Trophoblast cell (in vitro differentiated cells and primary cell): ENCODE measurements around the gene TMIGD1.

ENCODE experiments used
- DNase-seq, 2 donors: peaks; one replicate each; pipeline ENCODE4 v3.0.0-alpha.2; 2016
- H2AFZ ChIP-seq: 2 replicates; pipeline ENCODE4 v1.6.1; 2013; ENCODE audit warnings: low read length, moderate library complexity, mild to moderate bottlenecking; ENCODE audit not compliant: insufficient read depth, poor library complexity
- H2AK5ac ChIP-seq: 2 replicates; pipeline ENCODE4 v1.6.1; 2013; ENCODE audit warnings: mild to moderate bottlenecking, low read length
- H2BK120ac ChIP-seq: 2 replicates; pipeline ENCODE4 v1.6.1; 2013; ENCODE audit warnings: low read length, mild to moderate bottlenecking, moderate library complexity; ENCODE audit not compliant: insufficient read depth, poor library complexity
- H2BK12ac ChIP-seq: 2 replicates; pipeline ENCODE4 v1.6.1; 2013; ENCODE audit warnings: mild to moderate bottlenecking, low read length, moderate library complexity
- H2BK5ac ChIP-seq: 2 replicates; pipeline ENCODE4 v1.6.1; 2013; ENCODE audit warnings: low read length, low read depth, moderate library complexity, mild to moderate bottlenecking; ENCODE audit not compliant: poor library complexity
- H3K14ac ChIP-seq: 2 replicates; pipeline ENCODE4 v1.6.1; 2013; ENCODE audit warnings: mild to moderate bottlenecking, low read length
- H3K18ac ChIP-seq: 2 replicates; pipeline ENCODE4 v1.6.1; 2013; ENCODE audit warnings: mild to moderate bottlenecking, low read length
- H3K23ac ChIP-seq: 2 replicates; pipeline ENCODE4 v1.6.1; 2013; ENCODE audit warnings: low read length
- H3K27ac ChIP-seq: 2 replicates; pipeline ENCODE4 v1.5.1; 2013; ENCODE audit warnings: low read depth, mild to moderate bottlenecking, inconsistent platforms, low read length, moderate library complexity
- H3K27me3 ChIP-seq: 2 replicates; pipeline ENCODE4 v1.6.1; 2013; ENCODE audit warnings: inconsistent platforms, mild to moderate bottlenecking, low read length, moderate library complexity; ENCODE audit not compliant: insufficient read depth
- H3K36me3 ChIP-seq, 2 experiments: 1 replicate in 1 of 2; 2 replicates in 1 of 2; pipeline ENCODE4 v1.6.1; 2013; ENCODE audit warnings: low read length in 2 of 2, mild to moderate bottlenecking in 2 of 2, moderate library complexity in 1 of 2; ENCODE audit not compliant: insufficient read depth in 2 of 2, control insufficient read depth in 1 of 2
- H3K4ac ChIP-seq: 2 replicates; pipeline ENCODE4 v1.6.1; 2013; ENCODE audit warnings: low read depth, mild to moderate bottlenecking, low read length, moderate library complexity
- H3K4me1 ChIP-seq, 2 experiments: 1 replicate in 1 of 2; 2 replicates in 1 of 2; pipeline ENCODE4 v1.6.1; 2013; ENCODE audit warnings: low read length in 2 of 2, mild to moderate bottlenecking in 2 of 2, moderate library complexity in 1 of 2; ENCODE audit not compliant: insufficient read depth in 2 of 2, control insufficient read depth in 1 of 2
- H3K4me2 ChIP-seq: 2 replicates; pipeline ENCODE4 v1.6.1; 2013; ENCODE audit warnings: inconsistent platforms, mild to moderate bottlenecking, low read length, moderate library complexity
- H3K4me3 ChIP-seq: 2 replicates; pipeline ENCODE4 v1.5.1; 2013; ENCODE audit warnings: mild to moderate bottlenecking, low read depth, low read length, inconsistent platforms
- H3K79me1 ChIP-seq: one replicate; pipeline ENCODE4 v1.6.1; 2013; ENCODE audit warnings: low read length
- H3K79me2 ChIP-seq: 2 replicates; pipeline ENCODE4 v1.6.1; 2013; ENCODE audit warnings: low read length, mild to moderate bottlenecking; ENCODE audit not compliant: control insufficient read depth, insufficient read depth, poor library complexity
- H3K9ac ChIP-seq: 2 replicates; pipeline ENCODE4 v1.6.1; 2013; ENCODE audit warnings: mild to moderate bottlenecking, low read length
- H3K9me3 ChIP-seq: 2 replicates; pipeline ENCODE4 v1.6.1; 2013; ENCODE audit warnings: low read depth, mild to moderate bottlenecking, control low read depth, inconsistent platforms, low read length; ENCODE audit not compliant: insufficient read depth
- H4K12ac ChIP-seq: 2 replicates; pipeline ENCODE4 v1.6.1; 2013; ENCODE audit warnings: low read depth, mild to moderate bottlenecking, low read length, moderate library complexity
- H4K8ac ChIP-seq: 2 replicates; pipeline ENCODE4 v1.6.1; 2013; ENCODE audit warnings: low read depth, mild to moderate bottlenecking, low read length, moderate library complexity
- H4K91ac ChIP-seq: one replicate; pipeline ENCODE4 v1.6.1; 2013; ENCODE audit warnings: low read depth, mild to moderate bottlenecking, low read length, moderate library complexity
- WGBS: extraction: QIAGEN DNeasy Blood & Tissue Kit; methylation state at CpG from one replicate; pipeline ENCODE4 v1.1.7; 2013; ENCODE audit warnings: missing lambda C conversion rate; ENCODE audit not compliant: insufficient read length, insufficient coverage; ENCODE audit errors: extremely low coverage; 5-methylcytosine and 5-hydroxymethylcytosine counted together

Gene TMIGD1

GRCh38 chr17:30361766-30362279 lies 28.0 kb upstream of the TMIGD1 start:
- Histone ChIP-seq H2BK5ac (no peak overlapping the region), H4K12ac (no peak overlapping the region), H3K14ac (no peak overlapping the region), H3K4me1 (no peaks in the 10 kb centered on the region), H4K91ac (no peak overlapping the region), H3K18ac (no peak overlapping the region), H3K4me3 (no peak overlapping the region), H3K79me2 (no peaks in the 10 kb centered on the region), H3K27me3 (no peaks in the 10 kb centered on the region), H2BK12ac (no peak overlapping the region), H3K9me3 (peaks cover 5% of the 10 kb centered on the region), H3K4me2 (no peak overlapping the region), H3K36me3 (no peaks in the 10 kb centered on the region), H3K4ac (no peak overlapping the region), H3K79me1 (no peaks in the 10 kb centered on the region), H2AK5ac (no peak overlapping the region), H3K23ac (no peak overlapping the region), H4K8ac (no peak overlapping the region), H3K9ac (no peak overlapping the region), H2BK120ac (no peak overlapping the region), H3K27ac (no peak overlapping the region), H2AFZ (no peak overlapping the region)
- no peak for DNase-seq
- no CpG with 5 or more reads among the region's 4 CpGs for WGBS

- H3K36me3 ChIP-seq = no peaks in the 10 kb centered on the region
- H3K4me3 ChIP-seq = no peak overlapping the region
- no peaks in the 10 kb centered on the region for H3K27me3 ChIP-seq
- no peak overlapping the region for H2BK120ac ChIP-seq
- no peak overlapping the region for H4K8ac ChIP-seq
- H3K9ac ChIP-seq = no peak overlapping the region
- no peak overlapping the region for H2AK5ac ChIP-seq
- H3K4ac ChIP-seq = no peak overlapping the region
- H3K23ac ChIP-seq = no peak overlapping the region
- H2BK12ac ChIP-seq = no peak overlapping the region
- no peak overlapping the region for H3K27ac ChIP-seq
- no peak overlapping the region for H3K18ac ChIP-seq
- no peak for DNase-seq
- no peak overlapping the region for H4K12ac ChIP-seq
- no peaks in the 10 kb centered on the region for H3K79me2 ChIP-seq
- no peak overlapping the region for H3K14ac ChIP-seq
- WGBS = 100% methylated on average over 1 of the region's 8 CpGs
- H3K9me3 ChIP-seq = peaks cover 5% of the 10 kb centered on the region
- H2AFZ ChIP-seq = no peak overlapping the region
- H2BK5ac ChIP-seq = no peak overlapping the region
- no peaks in the 10 kb centered on the region for H3K4me1 ChIP-seq
- H3K79me1 ChIP-seq = no peaks in the 10 kb centered on the region
- no peak overlapping the region for H3K4me2 ChIP-seq
- no peak overlapping the region for H4K91ac ChIP-seq
Measured at GRCh38 chr17:30360086-30360808, 26.4 kb upstream of the TMIGD1 start.

GRCh38 chr17:30358055-30358760 lies 24.4 kb upstream of the TMIGD1 start:
- no peak overlapping the region for H3K9ac ChIP-seq
- H4K12ac ChIP-seq = no peak overlapping the region
- peaks cover 5% of the 10 kb centered on the region for H3K9me3 ChIP-seq
- no peak overlapping the region for H3K4me3 ChIP-seq
- H3K4me2 ChIP-seq = no peak overlapping the region
- no peak overlapping the region for H2BK120ac ChIP-seq
- no peaks in the 10 kb centered on the region for H3K36me3 ChIP-seq
- H3K27ac ChIP-seq = no peak overlapping the region
- H3K79me1 ChIP-seq = no peaks in the 10 kb centered on the region
- H3K23ac ChIP-seq = no peak overlapping the region
- WGBS = no CpG with 5 or more reads among the region's 5 CpGs
- H2AK5ac ChIP-seq = no peak overlapping the region
- H3K79me2 ChIP-seq = no peaks in the 10 kb centered on the region
- H2BK12ac ChIP-seq = no peak overlapping the region
- H3K14ac ChIP-seq = no peak overlapping the region
- no peak overlapping the region for H2AFZ ChIP-seq
- no peak overlapping the region for H4K8ac ChIP-seq
- no peaks in the 10 kb centered on the region for H3K27me3 ChIP-seq
- H2BK5ac ChIP-seq = no peak overlapping the region
- DNase-seq = no peak
- H3K4ac ChIP-seq = no peak overlapping the region
- H3K18ac ChIP-seq = no peak overlapping the region
- H4K91ac ChIP-seq = no peak overlapping the region
- no peaks in the 10 kb centered on the region for H3K4me1 ChIP-seq

- no peaks in the 10 kb centered on the region for H3K79me1 ChIP-seq
- no peak overlapping the region for H2BK120ac ChIP-seq
- no peak overlapping the region for H3K23ac ChIP-seq
- H3K27ac ChIP-seq = no peak overlapping the region
- no peak overlapping the region for H2AFZ ChIP-seq
- H3K14ac ChIP-seq = no peak overlapping the region
- no peak overlapping the region for H4K12ac ChIP-seq
- H2BK5ac ChIP-seq = no peak overlapping the region
- no peak overlapping the region for H4K91ac ChIP-seq
- H2BK12ac ChIP-seq = no peak overlapping the region
- H3K9ac ChIP-seq = no peak overlapping the region
- H3K4me3 ChIP-seq = no peak overlapping the region
- H3K79me2 ChIP-seq = no peaks in the 10 kb centered on the region
- H3K9me3 ChIP-seq = peaks cover 4% of the 10 kb centered on the region
- H3K36me3 ChIP-seq = no peaks in the 10 kb centered on the region
- H3K27me3 ChIP-seq = no peaks in the 10 kb centered on the region
- H3K4ac ChIP-seq = no peak overlapping the region
- H2AK5ac ChIP-seq = no peak overlapping the region
- DNase-seq = no peak
- no peak overlapping the region for H4K8ac ChIP-seq
- H3K4me1 ChIP-seq = no peaks in the 10 kb centered on the region
- H3K18ac ChIP-seq = no peak overlapping the region
- H3K4me2 ChIP-seq = no peak overlapping the region
Measured at GRCh38 chr17:30357476-30357875, 23.6 kb upstream of the TMIGD1 start.
